HEK293 (cell line): ENCODE measurements around the gene HDAC7.

Source experiments
- CTCF ChIP-seq: fragments of 450-650 bp; formaldehyde crosslinking; IDR thresholded peaks from 2 replicates; pipeline ENCODE4 v1.5.1; 2016; ENCODE audit warnings: missing biosample characterization, missing genetic modification characterization
- KLF16 ChIP-seq: fragments of 450-650 bp; formaldehyde crosslinking; IDR thresholded peaks from 2 replicates; pipeline ENCODE4 v1.5.1; 2017; ENCODE audit warnings: missing biosample characterization, missing genetic modification characterization
- PBX3 ChIP-seq: sonication (generic); formaldehyde crosslinking; IDR thresholded peaks from 2 replicates; pipeline ENCODE4 v1.8.1; 2022; ENCODE audit warnings: mild to moderate bottlenecking, moderate library complexity, missing genetic modification reagents
- PRDM2 ChIP-seq: fragments of 450-650 bp; formaldehyde crosslinking; IDR thresholded peaks from 2 replicates; pipeline ENCODE4 v1.5.1; 2016; ENCODE audit warnings: missing biosample characterization, missing genetic modification characterization, borderline replicate concordance
- SP2 ChIP-seq: fragments of 450-650 bp; formaldehyde crosslinking; IDR thresholded peaks from 2 replicates; pipeline ENCODE4 v1.5.1; 2016; ENCODE audit warnings: missing biosample characterization, missing genetic modification characterization
- ZNF610 ChIP-seq: fragments of 450-650 bp; formaldehyde crosslinking; IDR thresholded peaks from 2 replicates; pipeline ENCODE4 v1.5.1; 2016; ENCODE audit warnings: missing biosample characterization, missing genetic modification characterization, borderline replicate concordance

GRCh38 chr12:47773858-47774580, 45.7 kb downstream of the HDAC7 start:
- TF ChIP-seq PRDM2 (tag by site-specific recombination) (no peak), ZNF610 (no peak), CTCF (tag by site-specific recombination) (no peak), PBX3 (CRISPR knock-in tag) (no peak), SP2 (tag by site-specific recombination) (no peak), KLF16 (tag by site-specific recombination) (no peak)
